ENCODE data around the gene CCL22.
"Not testable (repeated sequence)": the region's sequence is repeated elsewhere in the genome, so short reads cannot be mapped to it uniquely, and the experiment has no call there.

CCL22 gene

DNA sequence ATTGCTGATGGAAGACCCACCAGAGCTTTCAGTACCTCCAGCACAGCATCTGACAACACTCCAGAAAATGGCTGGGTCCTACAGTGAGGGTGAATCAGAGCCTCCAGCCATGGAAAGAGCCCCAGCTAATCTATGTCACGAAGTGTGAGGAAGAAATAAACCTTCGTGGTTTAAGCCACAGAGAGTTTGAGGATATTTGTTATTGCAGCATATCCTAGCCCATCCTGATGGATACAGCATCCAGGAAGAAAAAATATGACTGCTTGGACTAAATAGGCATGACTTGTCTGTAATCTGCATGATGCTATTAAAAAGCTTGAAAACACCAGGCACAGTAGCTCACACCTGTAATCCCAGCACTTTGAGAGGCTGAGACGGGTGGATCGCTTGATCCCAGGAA, 32.7 kb downstream of the CCL22 start:
- no peak for DNase-seq (ENCODE audit: low read depth in 2 of 3, low spot score in 1 of 3)

DNA sequence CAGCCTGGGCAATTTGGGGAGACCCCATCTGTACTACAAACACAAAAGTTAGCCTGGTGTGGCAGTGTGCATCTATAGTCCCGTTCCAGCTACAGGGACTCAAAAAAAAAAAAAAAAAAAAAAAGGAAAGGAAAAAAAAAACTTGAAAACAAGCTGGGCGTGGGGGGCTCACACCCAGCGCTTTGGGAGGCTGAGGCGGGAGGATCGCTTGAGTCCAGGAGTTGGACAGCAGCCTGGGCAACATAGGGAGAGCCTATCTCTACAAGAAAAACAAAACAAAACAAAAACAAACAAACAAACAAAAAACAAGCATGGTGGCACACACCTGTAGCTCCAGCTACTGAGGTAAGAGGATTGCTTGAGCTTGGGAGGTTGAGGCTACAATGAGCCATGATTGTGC, 33.1 kb downstream of the CCL22 start:
- no peak for DNase-seq (ENCODE audit: low read depth in 2 of 3, low spot score in 1 of 3)

DNA sequence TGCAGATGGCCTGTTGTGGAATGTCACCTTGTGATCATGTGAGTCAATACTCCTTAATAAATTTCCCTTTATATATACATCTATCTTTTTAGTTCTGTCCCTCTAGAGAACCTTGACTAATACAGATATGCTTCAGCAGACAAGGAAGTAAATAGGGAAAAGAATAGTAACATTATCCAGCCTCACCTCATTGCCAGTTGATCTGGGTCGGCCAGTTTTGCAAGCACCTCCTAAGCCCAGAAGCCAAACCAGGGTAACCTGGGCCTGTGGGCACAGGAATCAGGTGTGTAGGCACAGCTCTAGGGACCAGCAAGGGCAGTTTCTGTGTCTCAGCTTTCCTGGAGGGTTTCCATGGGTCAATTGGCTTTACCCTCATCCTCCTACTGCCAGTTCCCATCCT, 34.1 kb downstream of the CCL22 start:
- no peak for DNase-seq (ENCODE audit: low read depth in 2 of 3, low spot score in 1 of 3)

DNA sequence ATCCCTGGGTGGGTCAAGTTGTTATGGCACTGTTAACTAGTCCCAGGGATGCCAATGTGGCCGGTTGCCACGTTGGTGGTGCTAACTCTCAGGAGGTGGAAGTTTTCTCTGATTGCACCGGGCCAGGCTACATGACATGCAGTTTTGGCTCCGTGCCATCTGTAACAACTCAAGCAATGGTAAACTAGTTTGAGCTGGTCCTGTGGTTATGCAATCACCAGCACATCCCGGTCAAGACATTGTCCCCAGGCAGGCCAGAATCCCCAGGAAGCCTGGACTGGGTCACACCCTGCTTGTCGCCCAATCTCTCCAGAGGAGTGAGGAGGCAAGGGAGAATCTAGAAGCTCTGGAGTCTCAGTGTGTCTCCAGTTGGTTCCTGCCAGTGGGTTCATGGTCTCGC, 35.9 kb downstream of the CCL22 start:
- no peak for DNase-seq (ENCODE audit: low read depth in 2 of 3, low spot score in 1 of 3)

DNA sequence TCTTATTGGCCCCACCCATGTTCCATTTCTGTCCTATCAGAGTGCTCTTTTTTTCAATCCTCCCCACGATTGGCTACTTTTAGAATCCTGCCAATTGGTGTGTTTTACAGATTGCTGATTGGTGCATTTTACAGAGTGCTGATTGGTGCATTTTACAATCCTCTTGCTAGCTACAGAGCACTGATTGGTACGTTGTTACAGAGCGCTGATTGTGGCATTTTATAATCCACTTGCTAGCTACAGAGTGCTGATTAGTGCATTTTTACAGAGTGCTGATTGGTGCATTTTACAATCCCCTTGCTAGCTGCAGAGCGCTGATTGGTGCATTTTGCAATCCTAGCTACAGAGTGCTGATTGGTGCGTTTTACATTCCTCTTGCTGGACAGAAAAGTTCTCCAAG, 36.4 kb downstream of the CCL22 start:
- no peak for DNase-seq (ENCODE audit: low read depth in 2 of 3, low spot score in 1 of 3)

DNA sequence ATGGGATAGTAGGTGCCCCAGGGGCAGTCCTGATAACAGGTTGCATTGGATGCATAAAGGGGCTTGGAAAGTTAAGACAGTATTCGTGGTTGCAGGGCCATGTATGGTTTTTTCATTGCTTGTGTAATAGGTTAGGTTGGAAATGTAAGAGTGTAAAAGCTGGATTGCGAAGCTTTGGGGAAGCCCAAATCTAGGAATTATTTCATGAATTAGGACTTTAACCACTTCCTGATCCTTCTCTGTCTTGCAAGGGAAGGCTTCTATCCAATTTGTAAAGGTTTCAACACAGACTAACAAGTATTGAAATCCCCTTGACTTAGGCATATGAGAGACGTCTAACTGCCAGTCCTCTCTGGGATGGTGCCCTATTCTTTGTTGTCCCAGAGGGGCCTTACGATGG, 38.2 kb downstream of the CCL22 start:
- no peak for DNase-seq (ENCODE audit: low read depth in 2 of 3, low spot score in 1 of 3)

DNA sequence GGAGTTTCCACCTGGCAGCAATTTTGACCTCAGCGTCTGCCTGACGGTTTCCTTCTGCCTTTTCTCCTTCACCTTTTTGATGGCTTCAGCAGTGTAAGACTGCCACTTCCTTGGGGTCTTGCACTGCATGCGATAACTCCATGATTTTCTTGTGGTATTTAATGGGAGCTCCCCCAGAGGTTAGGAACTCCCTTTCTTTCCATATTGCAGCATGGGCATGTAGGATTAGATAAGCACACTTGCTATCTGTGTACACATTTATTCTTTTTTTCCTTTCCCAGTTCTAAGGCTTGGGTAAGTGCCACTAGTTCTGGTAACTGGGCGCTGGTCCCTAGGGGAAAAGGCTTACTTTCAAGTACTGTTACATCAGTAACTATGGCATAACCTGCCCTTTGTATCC, 38.9 kb downstream of the CCL22 start:
- not testable (repeated sequence) for DNase-seq (ENCODE audit: low read depth in 2 of 3, low spot score in 1 of 3)

DNA sequence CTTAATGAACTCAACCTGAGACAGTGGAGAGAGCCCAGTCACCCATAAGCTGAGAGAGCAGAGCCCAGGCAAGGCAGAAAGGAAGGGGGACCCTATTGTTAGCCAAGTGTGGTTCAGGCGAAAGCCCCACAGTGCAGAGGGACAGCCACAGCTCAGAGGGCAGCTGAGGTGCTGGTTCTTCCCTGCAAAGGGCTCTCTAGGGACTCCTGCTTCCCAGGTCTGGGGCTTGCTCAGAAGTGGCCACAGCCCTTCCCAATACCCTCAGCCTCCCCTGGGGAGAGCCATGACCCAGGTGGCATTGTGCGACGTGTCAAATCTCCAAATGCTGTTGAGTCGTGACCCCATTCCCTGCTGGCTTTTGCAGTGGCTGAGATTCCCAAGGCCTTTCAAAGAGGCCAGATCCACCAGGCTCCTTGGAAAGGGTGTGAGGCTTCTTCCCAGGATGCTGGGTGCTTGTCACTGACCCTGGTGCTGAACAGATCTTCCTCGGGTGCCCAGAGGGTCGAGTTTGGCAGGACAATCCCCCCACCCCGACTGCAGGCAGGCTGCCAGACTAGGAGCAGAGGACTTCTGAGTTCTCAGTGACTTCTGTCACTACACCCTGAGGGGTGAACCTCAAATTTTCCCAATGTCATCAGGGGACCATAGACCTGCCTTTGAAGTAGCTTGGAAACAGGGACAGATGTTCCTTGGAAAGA, 43.5 kb downstream of the CCL22 start:
- DNase-seq (ENCODE audit: low read depth in 2 of 3, low spot score in 1 of 3), result no peak

DNA sequence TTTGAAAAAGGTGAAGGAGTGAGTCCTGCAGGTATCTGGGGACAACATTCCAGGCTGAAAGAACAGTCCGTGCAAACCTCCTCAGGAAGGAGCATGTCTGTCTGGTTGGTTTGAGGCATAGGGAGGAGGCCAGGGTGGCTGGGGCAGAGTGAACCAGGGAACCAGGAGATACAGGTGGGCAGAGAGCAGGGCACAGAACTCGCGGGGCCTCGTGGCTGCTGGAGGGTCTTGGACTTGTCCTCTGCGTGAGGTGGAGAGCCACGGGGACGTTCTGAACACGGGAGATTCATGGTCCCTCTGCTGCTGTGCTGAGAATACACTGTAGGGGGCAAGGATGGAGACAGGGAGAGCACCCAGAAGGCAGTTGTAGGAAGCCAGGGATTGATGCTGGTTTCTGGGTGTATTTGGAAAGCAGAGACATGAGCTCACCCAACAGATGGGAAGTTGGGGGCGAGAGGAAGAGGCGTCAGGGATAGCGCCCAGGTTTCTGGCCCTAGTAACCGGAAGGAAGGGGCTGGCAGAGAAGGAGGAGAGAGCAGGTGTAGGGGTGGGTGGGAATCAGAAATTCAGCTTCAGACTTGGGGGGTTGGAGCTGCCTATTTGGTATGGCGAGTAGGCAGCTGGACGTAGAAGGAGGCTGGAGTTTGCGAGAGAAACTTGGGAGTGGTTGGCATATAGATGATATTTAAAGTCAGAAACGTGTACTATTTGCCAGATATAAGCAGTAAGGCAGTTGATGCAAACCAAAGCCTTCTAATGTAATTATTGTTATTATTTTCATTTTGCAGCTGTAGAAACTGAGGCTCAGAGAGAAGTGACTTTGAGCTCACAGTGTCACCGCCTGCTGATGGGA, 45.6 kb downstream of the CCL22 start, which contains the start of gene CCL17:
CCL17 (plus strand) TSS at position 803 of the 853 bp plus-strand sequence. CDS start 9,166 bp downstream, outside the sequence.
- DNase-seq (ENCODE audit: low read depth in 2 of 3, low spot score in 1 of 3), result no peak

DNA sequence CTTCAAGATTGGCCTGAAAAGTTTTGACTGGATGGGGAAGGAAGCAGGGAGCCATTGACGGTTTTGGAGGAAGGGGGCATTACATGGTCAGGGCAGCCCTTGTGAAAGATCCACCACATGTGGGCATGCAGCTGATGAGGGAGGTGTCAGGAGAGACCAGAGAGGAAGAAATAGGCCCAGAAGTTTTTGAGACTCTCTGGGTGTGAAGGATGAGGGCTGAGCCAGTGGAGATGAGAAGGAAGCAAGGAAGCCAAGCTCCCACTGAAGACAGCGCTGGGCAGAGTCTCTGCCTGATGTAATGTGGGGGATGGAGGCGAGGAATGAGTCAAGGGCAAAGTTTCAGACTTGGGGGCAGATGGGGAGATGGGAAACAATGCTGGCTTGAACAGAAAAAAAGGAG, 46.5 kb downstream of the CCL22 start:
- DNase-seq (ENCODE audit: low read depth in 2 of 3, low spot score in 1 of 3), result no peak

DNA sequence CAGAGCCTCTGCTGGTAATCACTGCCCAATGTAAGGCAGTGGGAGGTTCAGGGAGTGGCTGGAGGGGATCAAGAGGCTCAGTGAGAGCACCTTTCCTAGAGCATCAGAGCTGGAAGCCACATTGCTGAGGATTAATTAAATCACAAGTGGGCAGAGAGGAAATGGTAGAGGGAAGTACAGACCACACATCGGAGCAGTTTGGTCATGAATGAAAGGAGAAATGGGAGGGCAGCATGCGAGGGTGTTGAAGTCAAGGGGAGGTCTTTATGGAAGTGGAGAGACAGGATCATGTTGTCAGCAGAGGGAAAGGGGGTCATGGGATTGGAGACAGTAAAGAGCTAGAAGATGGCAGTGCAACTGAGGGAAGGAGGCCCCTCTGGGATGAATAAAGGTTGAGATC, 48.3 kb downstream of the CCL22 start:
- DNase-seq (ENCODE audit: low read depth in 2 of 3, low spot score in 1 of 3), result no peak

DNA sequence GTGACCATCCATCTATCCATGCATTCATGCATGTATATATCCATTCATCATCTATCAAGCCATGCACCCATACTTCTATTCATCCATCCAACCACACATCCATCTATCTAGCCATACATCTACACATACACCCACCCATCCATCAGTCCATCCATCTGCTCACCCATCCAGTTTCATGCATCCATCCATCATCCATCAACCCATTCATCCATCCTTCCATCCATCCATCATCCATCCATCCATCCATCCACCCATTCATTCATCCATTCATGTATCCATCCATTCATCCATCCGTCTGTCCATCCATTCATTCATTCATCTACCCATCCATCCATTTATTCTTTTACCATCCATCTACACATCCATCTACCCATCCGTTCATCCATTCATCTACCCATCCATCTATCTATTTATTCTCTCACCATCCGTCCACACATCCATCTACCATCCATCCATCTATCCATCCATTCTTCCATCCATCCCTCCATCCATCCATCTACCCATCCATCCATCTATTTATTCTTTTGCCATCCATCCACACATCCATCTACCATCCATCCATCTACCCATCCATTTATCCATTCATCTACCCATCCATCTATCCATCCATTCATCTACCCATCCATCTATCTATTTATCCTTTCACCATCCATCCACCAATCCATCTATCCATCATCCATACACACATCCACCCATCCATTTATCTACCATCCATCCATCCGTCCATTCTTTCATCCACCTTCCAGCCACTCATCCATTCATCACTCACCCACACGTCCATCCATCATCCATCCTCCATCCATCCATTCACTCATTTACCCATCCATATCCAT, 49.2 kb downstream of the CCL22 start:
- no peak for DNase-seq (ENCODE audit: low read depth in 2 of 3, low spot score in 1 of 3)

DNA sequence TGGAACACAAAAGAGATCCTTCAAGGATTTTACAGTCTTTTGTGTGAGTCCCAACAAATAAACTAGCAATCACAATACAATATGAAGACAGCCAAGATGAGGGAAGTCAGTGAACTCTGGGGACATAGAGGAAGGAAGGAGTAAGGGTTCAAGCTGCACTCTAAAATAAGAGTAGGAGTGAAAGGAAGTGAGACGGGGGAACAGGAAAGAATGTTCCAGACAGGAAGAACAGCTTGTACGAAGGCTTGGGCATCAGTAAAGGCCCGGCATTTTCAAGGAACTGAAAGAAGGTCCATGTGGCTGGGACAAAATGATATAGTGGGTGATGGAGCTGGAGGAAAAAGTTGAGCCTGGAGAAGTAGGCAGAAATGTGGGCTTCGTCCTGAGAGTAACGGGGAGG, 50.5 kb downstream of the CCL22 start:
- no peak for DNase-seq (ENCODE audit: low read depth in 2 of 3, low spot score in 1 of 3)

DNA sequence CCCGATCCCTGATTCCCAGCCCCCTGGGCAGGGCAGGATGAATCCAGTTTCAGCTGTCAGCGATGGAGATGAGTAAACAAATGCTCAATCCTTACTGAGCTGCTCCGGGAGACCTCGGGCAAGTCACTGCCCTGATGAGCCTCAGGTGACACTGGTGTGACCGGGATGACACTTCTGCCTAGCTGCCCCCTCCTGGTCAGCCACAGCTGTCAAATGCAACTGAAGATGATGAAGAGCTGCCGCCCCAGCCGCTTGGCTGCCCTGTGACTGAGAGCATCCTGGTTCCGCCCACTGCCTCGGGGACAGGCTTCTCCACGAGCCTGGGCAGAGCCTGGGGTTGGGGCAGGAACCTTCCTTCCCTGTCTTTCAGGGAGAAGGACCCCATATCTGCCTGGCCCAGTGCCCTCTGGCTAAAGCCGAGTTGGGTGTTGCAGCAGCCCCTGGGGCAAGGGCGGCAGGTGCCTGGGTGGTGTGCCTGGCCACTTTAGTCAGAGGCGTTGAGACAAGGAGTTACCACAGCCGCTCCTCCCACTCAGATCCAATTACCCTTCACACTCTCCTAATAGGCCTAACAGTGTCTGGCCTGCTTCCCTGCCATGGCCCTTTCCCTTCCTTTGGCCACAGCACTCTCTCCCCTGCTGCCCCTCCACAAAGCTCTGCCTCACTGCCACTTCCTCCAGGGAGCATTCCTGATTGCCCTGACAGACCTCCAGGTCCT, 51.4 kb downstream of the CCL22 start:
- DNase-seq (ENCODE audit: low read depth in 2 of 3, low spot score in 1 of 3), result no peak

DNA sequence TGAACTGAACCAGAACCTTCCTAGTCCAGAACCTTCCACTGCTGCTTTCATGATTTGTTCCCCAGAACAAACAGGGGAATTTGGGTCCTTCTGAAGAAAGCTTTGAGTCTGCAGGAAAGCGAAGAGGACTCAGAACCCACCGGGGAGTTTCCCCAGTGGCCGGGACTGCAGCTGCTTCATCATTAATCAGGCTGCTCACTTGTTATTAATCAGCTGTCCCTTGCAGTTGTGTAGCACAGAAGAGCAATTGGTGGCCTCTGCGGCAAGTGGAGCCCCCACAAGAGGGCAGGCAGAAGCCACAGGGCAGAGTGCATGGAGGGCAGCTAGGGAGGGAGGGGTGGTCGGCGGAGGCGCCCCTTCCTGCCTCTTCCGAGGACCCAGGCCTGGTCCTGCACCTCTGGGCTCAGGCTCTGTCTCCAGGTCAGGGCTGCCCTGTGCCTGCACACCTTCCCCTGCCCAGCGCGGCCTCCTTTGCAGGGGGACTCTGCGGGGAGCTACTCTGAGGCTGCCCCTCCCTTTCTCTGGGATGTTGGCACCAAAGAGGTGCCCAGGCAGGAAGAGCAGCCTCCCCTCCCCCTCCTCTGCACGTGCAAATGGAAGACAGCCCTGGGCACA, 52.9 kb downstream of the CCL22 start:
- no peak for DNase-seq (ENCODE audit: low read depth in 2 of 3, low spot score in 1 of 3)

DNA sequence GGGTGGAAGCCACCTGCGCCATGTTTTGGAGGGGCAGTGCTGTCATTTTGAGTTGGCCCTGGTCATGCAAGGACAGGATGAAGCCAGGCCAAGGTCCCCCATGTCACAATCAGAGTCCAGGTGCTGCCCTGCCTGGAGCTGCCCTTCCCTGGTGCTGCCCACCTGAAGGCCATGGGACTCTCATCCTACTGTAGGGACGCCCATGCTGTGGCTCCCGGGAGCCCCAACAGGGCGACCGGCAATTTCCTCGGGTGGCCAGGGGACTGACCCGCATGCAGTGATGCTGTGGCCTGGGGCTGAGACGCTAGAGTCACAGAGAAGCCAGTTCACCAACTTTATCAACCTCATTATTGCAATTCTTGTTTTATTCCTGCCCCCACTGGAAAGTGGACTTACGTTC, 54.0 kb downstream of the CCL22 start:
- no peak for DNase-seq (ENCODE audit: low read depth in 2 of 3, low spot score in 1 of 3)

DNA sequence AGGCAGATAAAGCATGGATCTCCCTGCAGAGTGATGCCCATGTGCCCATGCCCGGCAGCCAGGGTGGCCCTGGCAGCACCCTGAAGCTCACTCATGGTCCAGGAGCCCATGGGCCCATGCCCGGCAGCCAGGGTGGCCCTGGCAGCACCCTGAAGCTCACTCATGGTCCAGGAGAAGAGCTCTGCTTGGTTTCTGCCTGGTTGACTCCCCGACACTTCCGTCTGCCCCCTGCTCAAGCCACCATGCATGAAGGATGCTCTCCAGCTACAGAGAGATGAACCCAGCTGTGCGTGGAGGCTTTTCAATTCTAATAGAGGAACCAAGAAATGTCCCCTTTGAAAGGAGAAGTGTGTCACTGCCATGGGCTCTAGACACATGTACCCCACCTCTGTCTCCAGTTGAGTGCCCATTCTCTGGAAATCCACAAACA, 54.7 kb downstream of the CCL22 start:
- no peak for DNase-seq (ENCODE audit: low read depth in 2 of 3, low spot score in 1 of 3)

DNA sequence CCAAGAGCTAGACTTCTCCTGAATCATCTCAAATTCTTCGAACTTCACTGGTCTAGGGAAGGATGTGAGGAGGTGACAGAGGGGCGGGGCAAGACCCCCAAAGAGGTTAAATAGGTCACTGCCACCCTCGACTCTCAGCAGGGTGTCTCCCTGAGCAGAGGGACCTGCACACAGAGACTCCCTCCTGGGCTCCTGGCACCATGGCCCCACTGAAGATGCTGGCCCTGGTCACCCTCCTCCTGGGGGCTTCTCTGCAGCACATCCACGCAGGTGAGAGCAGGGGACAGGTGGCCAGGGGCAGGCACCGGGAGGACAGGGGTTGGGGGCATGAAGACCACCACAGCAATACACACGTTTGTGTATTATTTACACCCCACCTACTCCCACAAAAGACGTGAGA, 55.1 kb downstream of the CCL22 start:
- no peak for DNase-seq (ENCODE audit: low read depth in 2 of 3, low spot score in 1 of 3)

All from stimulated activated CD4-positive, alpha-beta T cell treated with anti-CD3 and anti-CD28 coated beads, Interleukin-12 subunit alpha, Interleukin-12 subunit beta, amount 100 ng/mL, for 48 hours (primary cell).